Caco-2 (cell line): ENCODE results near the gene ITFG2. TPM values are rescaled to one million over a fixed set of nuclear protein-coding genes. Genes with fewer than 3 reads are reported as not detected.

Source experiments
- BruUV-seq: library from RNA; stranded (reverse); fragments of 400-500 nt; replicated peaks from 2 replicates; lab custom pipeline; 2021; lab: Mats Ljungman, UMichigan
- CTCF ChIA-PET: fragments of 300-600 bp; sonication (Branson Sonifier 250); formaldehyde crosslinking; loops from one replicate; lab custom pipeline; 2022; ENCODE audit warnings: antibody characterized with exemption; lab: Charles Lee
- POLR2A ChIA-PET: fragments of 300-600 bp; sonication (Branson Sonifier 250); formaldehyde crosslinking; loops from one replicate; lab custom pipeline; 2022; ENCODE audit warnings: antibody characterized with exemption; lab: Charles Lee
- DNase-seq, 2 experiments: peaks; one replicate each; pipeline versions ENCODE4 v3.0.0 to v3.0.0-alpha.2; 2020 to 2022
- H3K27me3 ChIP-seq: replicated peaks from 2 replicates; pipeline ENCODE4 v1.6.0; 2011; ENCODE audit warnings: low read length; ENCODE audit not compliant: control insufficient read depth, insufficient read depth
- H3K36me3 ChIP-seq: 2 replicates; pipeline ENCODE4 v1.5.1; 2011; ENCODE audit warnings: low read length; ENCODE audit not compliant: control insufficient read depth, insufficient read depth
- H3K4me1 ChIP-seq: fragments of 250-450 bp; sonication (Bioruptor Pico); 2 replicates; pipeline ENCODE4 v1.5.1; 2020; ENCODE audit warnings: mild to moderate bottlenecking
- H3K4me3 ChIP-seq: 2 replicates; pipeline ENCODE4 v1.5.1; 2011; ENCODE audit warnings: low read depth, mild to moderate bottlenecking, control low read depth, low read length
- H3K9me3 ChIP-seq: fragments of 250-450 bp; sonication (Bioruptor Pico); 2 replicates; pipeline ENCODE4 v1.5.1; 2020; ENCODE audit warnings: mild to moderate bottlenecking, moderate library complexity
- H3K27ac Mint-ChIP-seq: one replicate; pipeline ENCODE4 v1.8.0; 2022; ENCODE audit warnings: mixed read lengths; ENCODE audit not compliant: unreplicated experiment
- H3K27me3 Mint-ChIP-seq: one replicate; pipeline ENCODE4 v1.8.0; 2022; ENCODE audit warnings: mixed read lengths; ENCODE audit not compliant: insufficient read depth, unreplicated experiment
- H3K36me3 Mint-ChIP-seq: one replicate; pipeline ENCODE4 v1.8.0; 2022; ENCODE audit warnings: mild to moderate bottlenecking, mixed read lengths; ENCODE audit not compliant: insufficient read depth, unreplicated experiment
- H3K4me1 Mint-ChIP-seq: one replicate; pipeline ENCODE4 v1.8.0; 2022; ENCODE audit warnings: low read depth, mixed read lengths; ENCODE audit not compliant: unreplicated experiment
- H3K4me3 Mint-ChIP-seq: one replicate; pipeline ENCODE4 v1.8.0; 2022; ENCODE audit warnings: mild to moderate bottlenecking, moderate library complexity, mixed read lengths; ENCODE audit not compliant: unreplicated experiment
- H3K9me3 Mint-ChIP-seq: one replicate; pipeline ENCODE4 v1.8.0; 2022; ENCODE audit warnings: mixed read lengths; ENCODE audit not compliant: unreplicated experiment
- CTCF ChIP-seq, 2 experiments: fragments of 200-600 bp in 1 of 2; IDR thresholded peaks; 1 replicate in 1 of 2; 2 replicates in 1 of 2; pipeline versions ENCODE4 v1.5.1 to v1.8.0; 2011 to 2022; ENCODE audit warnings: antibody characterized with exemption in 1 of 2, control low read depth in 1 of 2, inconsistent platforms in 1 of 2, low read depth in 1 of 2, low read length in 1 of 2, mild to moderate bottlenecking in 1 of 2, moderate library complexity in 1 of 2; ENCODE audit not compliant: insufficient read depth in 1 of 2, severe bottlenecking in 1 of 2, unreplicated experiment in 1 of 2
- intact Hi-C: fragments of 100-400 bp; cut with micrococcal nuclease; formaldehyde crosslinking; loops from one replicate; pipeline ENCODE4 v1.10.0; 2022; ENCODE audit not compliant: unreplicated experiment
- total RNA-seq: library from RNA; stranded (reverse); gene quantifications from 2 replicates; pipeline ENCODE4 v1.2.3, GENCODE V29; 2022

ITFG2 gene
- total RNA-seq, 1 experiment from 2014 or later, result 52.6 TPM

- peaks cover 22% of the 10 kb centered on the region for H3K4me1 Mint-ChIP-seq
- no TSS peak for BruUV-seq
- no peaks in the 10 kb centered on the region for H3K27me3 ChIP-seq
- intact Hi-C loops, result no loop called here
- ChIA-PET POLR2A (interaction anchor here (0.8 kb wide), 1 partner anchor 9 kb away, joined by 3 read pairs; no protein-coding TSS in a partner anchor), CTCF (no interaction called here)
- H3K36me3 Mint-ChIP-seq, result peaks cover 79% of the 10 kb centered on the region
- H3K27ac Mint-ChIP-seq, result peak overlapping the region; percentile 58
- no peak for TF ChIP-seq CTCF (IDR thresholded peaks at IDR 0.05; ENCODE audit: insufficient read depth in 1 of 2, low read depth in 1 of 2, low read length in 1 of 2, severe bottlenecking in 1 of 2, unreplicated experiment in 1 of 2)
- H3K4me3 ChIP-seq, result no peak overlapping the region
- no peaks in the 10 kb centered on the region for H3K9me3 ChIP-seq
- H3K27me3 Mint-ChIP-seq, result no peaks in the 10 kb centered on the region
- DNase-seq, result no peak
- H3K36me3 ChIP-seq, result no peaks in the 10 kb centered on the region; the same call in 1 of the 2 replicates
- H3K4me3 Mint-ChIP-seq, result no peak overlapping the region
- H3K9me3 Mint-ChIP-seq, result no peaks in the 10 kb centered on the region
- H3K4me1 ChIP-seq, result peaks cover 10% of the 10 kb centered on the region
These were observed 45.9 kb downstream of the ITFG2 start for GRCh38 chr12:2858334-2858733.

- H3K4me3 ChIP-seq, result no peak overlapping the region
- Mint-ChIP-seq H3K27me3 (no peaks in the 10 kb centered on the region), H3K27ac (peak overlapping the region; percentile 58), H3K4me1 (peaks cover 22% of the 10 kb centered on the region), H3K36me3 (peaks cover 86% of the 10 kb centered on the region), H3K9me3 (no peaks in the 10 kb centered on the region), H3K4me3 (no peak overlapping the region)
- H3K4me1 ChIP-seq, result peaks cover 10% of the 10 kb centered on the region
- no peaks in the 10 kb centered on the region for H3K27me3 ChIP-seq
- peaks cover under 1% of the 10 kb centered on the region; the same call in 1 of the 2 replicates for H3K36me3 ChIP-seq
- DNase-seq, result no peak
- no TSS peak for BruUV-seq
- intact Hi-C loops, result no loop called here
- no peaks in the 10 kb centered on the region for H3K9me3 ChIP-seq
- no peak for TF ChIP-seq CTCF (IDR thresholded peaks at IDR 0.05; ENCODE audit: insufficient read depth in 1 of 2, low read depth in 1 of 2, low read length in 1 of 2, severe bottlenecking in 1 of 2, unreplicated experiment in 1 of 2)
- ChIA-PET POLR2A (no interaction called here), CTCF (interaction anchor here (2.5 kb wide), 1 partner anchor 13 kb away, joined by 6 read pairs; no protein-coding TSS in a partner anchor)
These were observed 46.5 kb downstream of the ITFG2 start for GRCh38 chr12:2858944-2859421.

GRCh38 chr12:2860170-2860569 lies 47.7 kb downstream of the ITFG2 start:
- Histone ChIP-seq H3K4me1 (peaks cover 10% of the 10 kb centered on the region), H3K9me3 (no peaks in the 10 kb centered on the region), H3K36me3 (peaks cover 6% of the 10 kb centered on the region), H3K27me3 (no peaks in the 10 kb centered on the region), H3K4me3 (no peak overlapping the region)
- Mint-ChIP-seq H3K4me1 (peaks cover 22% of the 10 kb centered on the region), H3K36me3 (peaks cover 93% of the 10 kb centered on the region), H3K27ac (no peak overlapping the region), H3K27me3 (no peaks in the 10 kb centered on the region), H3K4me3 (no peak overlapping the region), H3K9me3 (no peaks in the 10 kb centered on the region)
- TF ChIP-seq CTCF (IDR thresholded peaks at IDR 0.05; ENCODE audit: insufficient read depth in 1 of 2, low read depth in 1 of 2, low read length in 1 of 2, severe bottlenecking in 1 of 2, unreplicated experiment in 1 of 2), result no peak
- ChIA-PET CTCF (interaction anchor here (2.5 kb wide), 1 partner anchor 15 kb away, joined by 6 read pairs; no protein-coding TSS in a partner anchor), POLR2A (no interaction called here)
- intact Hi-C loops, result no loop called here
- no peak for DNase-seq
- no TSS peak for BruUV-seq
